Measurements from ENCODE around the gene MRPL16.

The MRPL16 gene

DNA sequence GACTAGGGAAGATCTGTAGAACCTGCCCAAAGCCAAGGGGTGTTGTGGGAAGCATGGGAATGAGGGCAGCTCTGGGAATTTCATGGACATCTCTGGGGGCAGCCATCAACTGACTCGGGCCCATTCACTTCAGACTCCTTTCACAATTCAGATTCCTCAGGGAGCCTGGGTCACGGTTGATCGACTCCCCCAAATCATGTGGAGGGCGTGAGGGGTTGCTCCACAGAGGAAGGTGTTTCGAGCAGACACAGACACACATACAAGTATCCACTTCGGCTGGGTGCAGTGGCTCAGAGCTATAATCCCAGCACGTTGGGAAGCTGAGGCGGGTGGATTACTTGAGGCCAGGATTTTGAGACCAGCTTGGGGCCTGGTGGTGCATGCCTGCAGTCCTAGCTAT, 39.7 kb downstream of the MRPL16 start:
- no peak for DNase-seq (ENCODE audit: low read depth)

- no peak for DNase-seq (ENCODE audit: low read depth)
Measured at GRCh38 chr11:59770319-59770718, 40.3 kb downstream of the MRPL16 start.

GRCh38 chr11:59769828-59770227, 40.8 kb downstream of the MRPL16 start:
- no peak for DNase-seq (ENCODE audit: low read depth)

GRCh38 chr11:59769111-59769510, 41.5 kb downstream of the MRPL16 start:
- no peak for DNase-seq (ENCODE audit: low read depth)

GRCh38 chr11:59767225-59767611, 43.4 kb downstream of the MRPL16 start:
- DNase-seq (ENCODE audit: low read depth) = no peak

DNA sequence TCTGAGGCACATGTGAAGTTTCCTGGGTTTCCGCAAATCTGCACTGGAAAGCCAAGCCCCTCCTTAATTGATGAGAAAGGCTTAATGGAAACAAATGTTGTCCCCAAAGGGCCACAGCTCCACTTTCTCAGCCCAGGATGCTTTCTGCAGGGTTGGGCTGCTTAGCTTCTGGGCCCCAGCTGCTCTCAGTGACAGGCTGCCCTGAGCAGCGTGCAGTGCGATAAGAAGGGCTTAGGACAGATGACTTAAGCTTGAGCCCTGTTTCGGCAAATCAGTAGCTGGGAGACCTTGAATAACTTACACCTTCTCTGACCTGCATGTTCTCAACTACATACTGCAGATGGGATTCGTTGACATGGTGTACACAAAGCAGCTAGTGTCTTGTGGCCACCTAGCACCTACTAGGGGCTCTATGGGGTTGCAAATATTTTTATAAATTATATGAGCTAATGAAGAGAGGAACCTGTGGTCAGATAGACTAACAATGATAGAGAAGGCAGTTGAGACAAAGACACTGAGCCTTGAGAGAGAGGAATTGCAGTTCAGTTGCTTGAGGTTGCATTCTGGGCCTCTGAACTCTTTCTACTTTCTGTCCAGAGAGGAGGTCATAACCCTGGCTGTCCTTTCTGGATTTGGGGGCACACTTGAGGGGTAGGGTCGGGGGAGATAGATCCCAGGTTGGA, 43.9 kb downstream of the MRPL16 start:
- DNase-seq (ENCODE audit: low read depth) = no peak

- no peak for DNase-seq (ENCODE audit: low read depth)
Measured at GRCh38 chr11:59765068-59765735, 45.4 kb downstream of the MRPL16 start.

DNA sequence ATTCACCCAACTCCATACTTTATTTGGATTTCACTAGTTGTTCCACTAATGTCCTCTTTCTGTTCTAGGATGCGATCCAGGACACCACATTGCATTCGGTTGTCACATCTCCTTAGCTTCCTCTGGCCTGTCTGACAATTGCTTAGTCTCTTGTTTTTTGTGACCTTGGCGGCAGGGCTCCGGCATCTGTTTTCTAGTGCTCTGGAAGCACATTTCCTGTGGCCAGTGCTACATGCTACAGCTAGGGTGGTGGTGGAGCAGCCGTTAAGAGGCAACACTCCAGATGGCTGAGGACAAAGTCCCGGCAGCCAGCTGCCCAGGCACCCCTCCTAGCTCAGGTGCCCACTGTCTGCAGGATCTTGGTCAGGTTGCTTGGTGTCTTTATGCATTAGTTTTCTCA, 48.6 kb downstream of the MRPL16 start:
- DNase-seq (ENCODE audit: low read depth) = no peak

- no peak for DNase-seq (ENCODE audit: low read depth)
Measured at GRCh38 chr11:59760771-59761170, 49.8 kb downstream of the MRPL16 start.

- DNase-seq (ENCODE audit: low read depth) = no peak
Measured at GRCh38 chr11:59759900-59760299, 50.7 kb downstream of the MRPL16 start.

DNA sequence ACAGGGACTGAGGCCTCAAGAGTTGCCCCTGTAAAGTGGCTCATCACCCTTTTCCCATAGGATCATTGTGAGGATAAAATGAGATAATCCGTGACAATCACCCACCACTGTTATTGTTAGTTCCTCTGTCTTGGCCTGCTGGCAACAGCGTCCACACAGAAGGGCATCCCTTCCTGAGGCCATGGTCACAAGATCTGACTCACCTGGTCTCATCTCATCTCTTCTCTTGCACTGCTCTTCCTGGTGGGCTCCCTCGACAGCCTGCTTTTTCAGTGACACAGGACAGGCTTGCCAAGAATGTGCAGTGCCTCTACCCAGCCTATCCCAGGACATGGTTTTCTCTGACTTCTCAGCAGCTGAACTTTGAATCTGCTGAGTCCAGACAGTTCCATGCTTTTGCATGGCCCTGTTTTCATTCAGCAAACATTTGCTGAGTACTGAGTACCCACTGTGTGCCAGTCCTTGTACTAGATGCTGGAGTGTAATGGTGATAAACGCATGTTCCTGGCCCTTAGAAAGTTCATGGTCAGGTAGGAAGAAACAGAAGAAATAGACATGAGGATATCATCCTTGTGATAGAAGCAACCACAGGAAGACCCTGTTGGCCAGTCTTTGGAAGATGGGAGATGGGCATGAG, 52.1 kb downstream of the MRPL16 start:
- DNase-seq (ENCODE audit: low read depth) = no peak

DNA sequence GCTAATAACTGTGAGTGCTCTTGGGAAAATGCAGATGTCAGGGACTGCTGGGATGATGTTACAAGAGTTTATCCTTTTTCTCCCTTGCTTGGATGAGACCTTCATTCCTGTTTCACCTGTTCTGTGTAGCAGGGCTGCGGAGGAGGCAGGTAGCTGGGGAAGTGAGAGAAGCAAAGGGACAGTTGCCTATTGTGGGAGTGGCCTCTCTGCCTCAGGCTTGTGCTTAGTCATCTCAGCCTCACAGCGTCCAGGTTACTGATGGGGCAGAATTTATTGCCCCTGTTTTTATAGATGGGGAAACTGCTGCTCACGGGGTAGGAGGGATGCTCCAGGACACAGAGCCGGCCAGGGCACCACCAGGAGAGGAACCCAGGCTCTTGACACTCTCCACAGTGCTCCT, 53.7 kb downstream of the MRPL16 start:
- no peak for DNase-seq (ENCODE audit: low read depth)

DNA sequence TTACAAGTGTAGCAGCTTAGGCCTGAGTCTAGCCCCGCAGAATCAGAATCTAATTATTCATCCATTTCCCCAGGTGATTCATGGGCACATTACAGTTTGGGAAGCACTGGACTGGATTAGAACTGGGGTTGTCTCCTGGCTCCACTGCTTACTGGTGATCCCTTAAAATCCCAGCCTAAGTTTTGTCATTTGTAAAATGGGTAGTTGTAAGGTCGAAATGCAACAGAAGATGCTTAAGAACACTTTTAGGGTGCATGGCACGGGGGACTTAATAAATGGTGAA, 54.1 kb downstream of the MRPL16 start:
- DNase-seq (ENCODE audit: low read depth) = no peak

Measured in stimulated activated CD8-positive, alpha-beta memory T cell treated with anti-CD3 and anti-CD28 coated beads, Interleukin-12 subunit alpha, Interleukin-12 subunit beta, amount 100 ng/mL, for 4 hours (primary cell).